GM19452 (cell line): ENCODE results near the gene SCYL2.
"Not testable (repeated sequence)": the region's sequence is repeated elsewhere in the genome, so short reads cannot be mapped to it uniquely, and the experiment has no call there.

Source experiments
- ATAC-seq: cut with Tn5 transposase; IDR thresholded peaks from one replicate; pipeline ENCODE4 v1.9.1; 2021; ENCODE audit not compliant: unreplicated experiment

Gene SCYL2

DNA sequence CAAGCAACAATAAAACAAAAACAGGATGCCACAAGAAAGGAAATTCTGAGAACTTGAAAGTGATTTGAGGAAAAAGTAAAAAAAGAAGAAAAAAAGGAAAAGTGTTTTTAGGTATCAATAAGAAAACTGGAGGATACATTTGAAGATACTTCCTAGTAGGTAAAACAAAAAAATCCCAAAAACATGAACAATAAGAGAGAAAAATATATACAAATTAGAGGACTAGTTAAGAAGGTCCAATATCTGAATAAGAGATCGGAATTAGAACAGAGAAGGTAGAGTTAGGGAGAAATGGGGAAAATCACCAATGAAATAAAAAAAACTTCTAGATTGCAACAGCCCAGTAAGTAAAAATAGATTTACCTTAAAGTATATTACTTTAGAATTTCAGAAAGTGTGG is 8.8 kb upstream of the SCYL2 start:
- no peak for ATAC-seq

DNA sequence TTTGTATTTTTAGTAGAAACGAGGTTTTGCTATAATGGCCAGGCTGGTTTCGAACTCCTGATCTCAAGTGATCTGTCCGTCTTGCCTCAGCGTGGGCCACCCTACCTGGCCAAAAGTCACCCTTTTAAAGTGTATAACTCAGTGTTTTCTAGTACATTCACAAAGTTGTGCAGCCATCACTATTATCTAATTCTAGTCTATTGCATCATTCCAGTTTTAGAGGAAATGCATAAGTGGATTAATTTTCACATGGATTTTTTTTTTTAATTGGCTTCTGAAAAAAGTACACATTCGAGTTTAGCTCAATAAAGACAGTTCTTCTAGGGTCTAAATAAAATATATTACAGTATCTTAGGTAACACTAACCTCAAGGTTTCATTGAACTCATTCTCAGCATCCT is 3.8 kb upstream of the SCYL2 start:
- no peak for ATAC-seq

DNA sequence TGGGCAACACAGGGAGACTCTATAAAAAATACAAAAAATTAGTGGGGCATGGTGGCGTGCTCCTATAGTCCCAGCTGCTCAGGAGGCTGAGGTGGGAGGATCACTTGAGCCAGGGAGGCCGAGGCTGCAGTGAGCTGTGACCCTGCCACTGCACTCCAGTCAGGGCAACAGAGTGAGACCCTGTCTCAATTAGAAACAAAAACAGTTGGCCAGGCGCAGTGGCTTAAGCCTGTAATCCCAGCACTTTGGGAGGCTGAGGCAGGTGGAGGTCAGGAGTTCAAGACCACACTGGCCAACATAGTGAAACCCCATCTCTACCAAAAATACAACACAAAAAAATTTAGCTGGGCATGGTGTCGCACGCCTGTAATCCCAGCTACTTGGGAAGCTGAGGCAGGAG is 1.9 kb upstream of the SCYL2 start:
- not testable (repeated sequence) for ATAC-seq

DNA sequence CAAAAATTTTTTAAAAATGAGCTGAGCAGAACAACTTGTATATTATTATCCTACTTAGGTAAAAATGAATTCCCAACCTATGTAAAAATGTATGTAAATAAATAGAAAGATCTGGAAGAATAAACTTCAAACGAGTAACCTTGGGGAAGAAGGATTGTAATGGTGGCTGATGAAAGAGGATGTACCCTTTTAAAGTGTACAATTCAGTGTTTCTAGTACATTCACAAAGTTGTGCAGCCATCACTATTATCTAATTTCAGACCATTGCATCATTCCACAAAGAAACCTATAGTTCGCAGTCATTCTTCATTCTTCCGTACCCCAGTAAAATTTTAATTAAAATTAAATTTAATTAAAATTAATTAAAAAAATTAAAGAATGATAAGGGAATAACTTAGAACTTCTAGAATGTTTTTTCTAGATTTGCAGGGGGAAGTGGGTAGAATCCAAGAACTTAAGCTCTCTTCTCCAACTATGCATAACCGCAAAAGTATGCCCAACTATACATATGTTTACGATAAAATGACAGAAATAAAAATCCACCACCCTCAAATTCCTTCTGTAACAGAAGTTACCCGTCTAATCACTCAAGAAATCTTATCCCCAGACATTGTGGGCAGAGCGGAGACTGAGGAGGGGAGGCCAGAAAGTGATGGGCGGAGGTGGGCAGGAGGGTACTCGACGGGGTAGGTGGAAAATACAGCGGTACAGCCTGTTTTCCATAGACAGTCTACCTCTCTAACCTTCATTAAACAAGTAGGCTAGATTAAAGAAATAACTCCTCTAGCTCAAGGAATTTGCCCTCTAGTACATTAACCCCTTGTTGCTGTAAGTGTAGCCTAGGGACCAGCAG is 1.0 kb upstream of the SCYL2 start:
- ATAC-seq = peak; percentile 13

DNA sequence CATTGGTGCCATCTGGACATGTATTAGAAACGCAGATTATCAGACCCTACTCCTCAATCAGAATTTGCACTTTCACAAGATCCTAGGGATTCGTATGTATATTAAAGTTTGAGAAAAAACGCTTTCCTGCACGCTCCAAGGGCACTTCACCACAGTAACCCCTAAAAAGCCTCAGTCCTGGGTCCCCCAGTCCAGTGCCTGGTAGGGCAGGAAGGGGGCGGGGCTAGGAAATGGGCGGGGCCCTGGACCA is 467 bp upstream of the SCYL2 start:
- ATAC-seq = peak; percentile 83

DNA sequence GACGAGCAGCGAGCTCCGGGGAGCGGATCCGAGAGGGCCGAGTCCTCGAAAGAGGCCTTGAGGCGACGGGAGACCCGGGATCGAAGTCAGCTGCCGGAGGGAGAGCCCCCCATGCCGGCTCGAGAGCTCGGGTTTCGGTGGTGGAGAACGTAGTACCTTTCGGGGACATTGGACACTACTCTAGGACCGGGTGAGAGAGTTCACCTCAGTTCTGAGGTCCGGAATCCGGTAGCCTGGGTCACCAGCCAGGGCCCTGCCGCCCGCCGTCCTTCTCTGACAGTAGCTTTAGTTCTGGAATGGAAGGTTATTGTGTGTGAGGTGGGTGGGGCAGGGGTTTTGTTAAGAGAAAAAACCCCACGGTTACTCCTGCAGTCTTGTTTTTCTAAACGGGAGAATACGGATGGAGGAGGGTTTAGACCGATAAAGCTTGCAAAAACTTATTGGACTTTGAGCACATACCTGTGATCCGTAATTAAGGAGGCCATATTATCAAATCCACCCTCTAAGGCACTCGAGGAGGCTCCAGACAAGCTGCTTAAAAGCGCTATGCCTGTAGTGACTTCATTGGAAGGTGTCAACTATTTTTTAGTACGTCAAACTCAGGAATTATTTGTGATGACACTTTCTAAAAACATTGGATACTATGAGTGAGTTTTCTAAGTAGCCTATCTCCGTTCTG is 765 bp downstream of the SCYL2 start:
- peak; percentile 13 for ATAC-seq

DNA sequence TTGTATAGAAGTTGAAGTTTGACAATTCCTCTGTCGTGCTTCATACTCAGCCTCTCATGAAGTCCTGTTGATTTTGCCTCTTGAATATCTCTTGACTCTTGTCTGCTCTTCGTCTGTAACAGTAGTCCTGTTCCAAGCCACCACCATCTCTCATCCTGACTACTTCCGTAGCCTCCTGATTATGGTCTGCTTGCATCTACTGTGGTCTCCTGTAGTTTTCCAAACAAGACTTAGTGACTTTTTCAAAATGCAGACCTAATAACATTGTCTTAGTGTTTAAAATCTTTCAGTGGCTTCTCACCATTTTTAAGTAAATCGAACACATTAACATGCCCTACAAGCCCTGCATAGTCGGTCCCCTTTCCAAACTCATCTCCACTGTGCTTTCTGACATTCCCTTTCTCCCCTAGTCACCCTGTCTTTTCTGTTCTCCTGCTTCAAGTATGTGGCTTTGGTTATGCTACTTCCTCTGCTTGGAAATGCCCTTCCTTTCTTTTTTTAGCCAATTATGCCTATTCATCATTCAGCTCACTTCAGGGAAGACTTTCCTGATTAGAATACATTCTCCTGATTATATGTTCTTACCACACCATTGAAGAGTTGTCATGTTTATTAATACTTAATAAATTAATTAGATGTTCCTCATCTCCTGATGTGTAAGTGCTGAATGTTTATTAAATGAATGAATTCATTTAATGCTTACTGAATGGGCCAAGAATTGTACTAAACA is 2.0 kb downstream of the SCYL2 start:
- ATAC-seq = no peak

DNA sequence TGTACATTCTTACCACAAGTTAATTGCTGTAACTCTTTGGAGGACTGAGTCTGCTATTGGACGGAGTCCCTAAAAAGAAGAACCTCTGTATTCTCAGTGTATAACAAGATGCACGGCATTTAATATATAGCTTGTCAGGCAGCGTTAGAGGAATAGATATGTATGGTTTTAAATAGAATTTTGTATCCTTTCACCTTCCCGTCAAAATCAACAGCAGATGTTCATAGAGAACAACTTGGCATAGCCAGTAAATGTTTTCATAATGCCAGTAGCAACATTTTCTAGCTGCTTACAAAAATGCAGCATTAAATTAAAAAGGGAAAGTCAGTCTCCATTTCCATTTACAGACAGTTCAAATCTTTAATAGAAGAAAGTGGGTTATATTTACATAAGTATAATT is 6.8 kb downstream of the SCYL2 start:
- no peak for ATAC-seq

DNA sequence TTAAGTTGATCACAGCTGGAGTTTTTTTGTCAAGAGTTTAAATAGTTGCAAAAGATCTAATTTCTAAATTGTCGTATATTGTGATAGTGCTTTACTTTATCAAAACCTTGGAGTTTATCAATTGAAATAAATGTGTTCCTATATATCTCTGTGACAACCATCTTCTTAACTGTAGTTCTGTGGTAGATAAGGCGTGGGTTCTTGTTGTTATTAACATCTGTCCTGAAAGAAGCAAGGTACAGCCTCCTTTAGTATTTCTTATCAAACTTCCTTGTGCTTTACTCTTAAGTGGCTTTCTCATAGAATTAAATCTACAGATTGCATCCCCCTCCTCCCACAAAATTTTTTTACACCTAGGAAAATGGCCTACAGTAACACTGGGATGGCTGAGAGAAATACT is 7.3 kb downstream of the SCYL2 start:
- no peak for ATAC-seq

DNA sequence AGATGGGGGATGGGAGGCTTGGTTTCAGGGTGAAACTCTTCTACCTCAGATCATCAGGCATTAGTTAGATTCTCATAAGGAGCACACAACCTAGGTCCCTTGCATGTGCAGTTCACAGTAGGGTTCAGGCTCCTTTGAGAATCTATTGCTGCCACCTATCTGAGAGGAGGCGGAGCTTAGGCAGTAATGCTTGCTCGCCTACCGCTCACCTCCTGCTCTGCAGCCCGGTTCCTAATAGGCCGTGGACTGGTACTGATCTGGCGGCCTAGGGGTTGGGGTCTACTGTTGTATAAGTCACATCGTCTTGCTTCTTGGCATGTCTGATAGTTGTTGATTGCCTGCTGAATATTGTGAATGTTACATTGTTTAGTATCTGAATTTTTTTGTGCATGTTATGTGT is 12.2 kb downstream of the SCYL2 start:
- no peak for ATAC-seq

DNA sequence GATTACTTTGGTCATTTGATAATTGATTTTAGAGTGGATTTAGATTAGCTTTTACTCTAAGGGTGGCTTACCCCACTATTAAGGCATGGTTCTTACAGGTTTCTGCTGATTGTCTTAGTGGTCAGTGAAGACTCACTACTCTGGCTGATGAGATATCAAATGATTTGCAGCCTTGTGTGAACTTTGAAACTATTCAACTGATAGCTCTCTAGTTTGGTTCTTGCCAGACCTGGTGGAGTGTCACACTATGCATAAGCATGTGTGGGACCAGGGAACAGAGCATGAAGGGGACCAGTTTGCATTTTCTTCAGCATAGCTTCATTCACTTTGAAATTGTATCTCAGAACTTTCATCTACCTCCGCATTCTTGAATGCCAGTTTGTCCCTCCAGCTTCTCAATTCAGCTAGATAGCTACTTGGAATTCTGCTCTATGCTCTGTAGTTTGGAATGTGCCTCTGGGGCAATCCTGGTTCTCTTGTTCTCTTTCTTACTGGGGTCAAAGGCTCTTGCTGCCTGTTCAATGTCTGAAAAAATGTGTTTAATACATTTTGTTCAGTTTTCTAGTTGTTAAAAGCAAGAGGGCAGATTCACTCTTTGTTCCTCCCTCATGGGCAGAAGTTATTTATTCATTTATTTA is 12.7 kb downstream of the SCYL2 start:
- ATAC-seq = no peak

DNA sequence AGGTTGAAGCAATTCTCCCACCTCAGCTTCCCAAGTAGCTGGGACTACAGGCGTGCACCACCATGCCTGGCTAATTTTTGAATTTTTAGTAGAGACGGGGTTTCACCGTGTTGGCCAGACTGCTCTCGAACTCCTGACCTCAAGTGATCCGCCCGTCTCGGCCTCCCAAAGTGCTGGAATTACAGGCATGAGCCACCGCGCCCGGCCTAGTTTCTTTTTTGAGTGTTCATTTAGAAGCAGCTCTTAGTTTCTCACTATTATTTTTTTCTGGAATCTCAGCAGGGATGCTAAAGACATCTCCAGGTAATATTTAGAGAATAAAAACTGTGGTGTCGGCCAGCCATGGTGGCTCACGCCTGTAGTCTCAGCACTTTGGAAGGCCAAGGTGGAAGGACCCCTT is 17.6 kb downstream of the SCYL2 start:
- not testable (repeated sequence) for ATAC-seq

DNA sequence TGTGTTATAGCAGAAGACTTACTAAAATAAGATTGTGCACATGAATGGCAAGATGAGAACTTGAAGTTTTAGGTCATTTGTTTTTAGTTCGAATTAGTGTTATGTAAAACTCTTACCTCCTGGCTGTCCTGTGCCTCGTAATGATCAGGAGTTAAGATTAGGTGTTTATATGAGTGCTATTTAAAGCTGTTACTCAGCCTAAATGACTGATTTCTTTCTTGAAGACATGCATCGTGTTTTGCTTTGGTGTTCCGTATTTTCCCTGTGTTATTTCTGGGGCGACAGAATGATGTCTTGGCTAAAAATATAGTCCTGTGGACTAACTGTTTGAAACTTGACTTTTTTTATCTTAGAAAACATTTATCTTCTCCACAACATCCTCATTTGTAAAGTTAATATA is 22.1 kb downstream of the SCYL2 start:
- no peak for ATAC-seq

DNA sequence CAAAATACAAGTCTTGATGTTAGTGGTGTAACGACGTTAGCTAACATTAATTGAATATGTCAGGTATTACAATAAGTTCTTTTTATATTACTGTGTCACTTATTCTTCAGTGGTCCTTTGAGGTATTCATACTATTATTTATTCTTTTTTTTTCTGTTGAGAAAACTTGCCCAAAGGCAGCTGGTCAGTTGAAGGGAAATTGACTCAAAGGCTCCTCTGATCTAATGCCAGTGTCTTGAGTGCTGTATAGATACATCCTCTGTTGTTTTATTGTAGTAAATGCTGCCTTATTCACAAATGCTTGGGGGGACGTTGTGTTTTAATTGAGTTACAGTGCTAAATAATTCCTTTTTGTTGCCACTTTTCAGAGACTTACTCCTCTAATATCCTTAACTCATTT is 23.0 kb downstream of the SCYL2 start:
- ATAC-seq = no peak

DNA sequence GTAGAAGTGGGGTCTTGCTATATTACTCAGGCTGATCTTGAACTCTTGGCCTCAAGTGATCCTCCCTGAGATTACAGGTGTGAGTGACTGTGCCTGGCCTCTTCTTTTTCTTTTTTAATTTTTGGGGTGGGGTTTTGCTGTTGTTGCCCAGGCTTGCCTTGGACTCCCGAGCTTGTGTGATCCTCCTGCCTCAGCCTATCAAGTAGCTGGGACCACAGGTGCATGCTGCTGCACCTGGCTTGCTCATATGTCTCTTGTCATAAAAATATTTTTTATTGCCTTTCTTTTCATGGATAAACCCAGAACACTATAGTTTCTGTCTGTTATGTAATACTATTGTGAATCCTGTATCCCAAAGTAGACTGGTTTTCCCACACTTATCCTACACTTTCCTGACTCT is 26.0 kb downstream of the SCYL2 start:
- ATAC-seq = no peak

DNA sequence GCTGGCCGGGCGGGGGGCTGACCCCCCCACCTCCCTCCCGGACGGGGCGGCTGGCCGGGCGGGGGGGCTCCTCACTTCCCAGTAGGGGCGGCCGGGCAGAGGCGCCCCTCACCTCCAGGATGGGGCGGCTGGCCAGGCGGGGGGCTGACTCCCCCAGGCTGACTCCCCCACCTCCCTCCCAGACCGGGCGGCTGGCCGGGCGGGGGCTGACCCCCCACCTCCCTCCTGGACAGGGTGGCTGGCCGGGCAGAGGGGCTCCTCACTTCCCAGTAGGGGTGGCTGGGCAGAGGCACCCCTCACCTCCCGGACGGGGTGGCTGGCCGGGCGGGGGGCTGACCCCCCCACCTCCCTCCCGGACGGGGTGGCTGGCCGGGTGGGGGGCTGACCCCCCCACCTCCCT is 27.4 kb downstream of the SCYL2 start:
- ATAC-seq = not testable (repeated sequence)

DNA sequence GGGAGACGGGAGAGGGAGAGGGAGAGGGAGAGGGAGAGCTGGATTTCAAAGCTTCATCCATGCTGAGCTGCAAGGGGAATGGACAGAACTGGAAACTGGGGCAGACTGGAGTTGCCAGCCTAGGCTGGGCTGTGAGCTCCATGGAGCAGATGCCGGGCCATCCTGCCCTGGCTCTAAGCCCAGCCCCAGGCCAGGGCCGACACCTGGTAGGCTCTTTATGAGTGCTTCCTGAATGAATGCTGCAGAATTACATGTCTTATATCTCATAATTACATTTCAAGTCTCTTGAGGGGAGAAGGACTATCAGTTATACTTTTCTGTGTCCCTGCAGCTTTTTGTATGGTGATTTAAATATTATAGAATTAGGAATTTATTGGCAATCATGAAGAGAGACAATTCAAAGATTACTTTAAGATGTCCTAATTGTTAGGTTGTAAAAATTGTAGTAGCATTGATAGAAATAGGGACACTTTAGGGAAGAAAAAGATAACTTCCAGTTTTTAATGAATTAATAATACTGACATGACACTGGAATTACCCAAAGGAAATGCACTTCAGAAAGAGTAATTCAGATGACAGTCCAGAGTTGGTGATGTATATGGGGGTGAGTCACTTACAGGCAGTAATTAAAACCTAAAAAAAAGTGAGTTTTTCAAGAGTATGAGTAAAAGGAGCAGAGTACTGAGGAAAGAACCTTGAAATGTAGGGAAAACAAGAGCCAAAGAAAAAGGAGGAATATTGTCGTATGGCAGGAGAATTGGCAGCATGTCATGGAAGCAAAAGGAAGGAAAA is 29.0 kb downstream of the SCYL2 start:
- ATAC-seq = no peak

DNA sequence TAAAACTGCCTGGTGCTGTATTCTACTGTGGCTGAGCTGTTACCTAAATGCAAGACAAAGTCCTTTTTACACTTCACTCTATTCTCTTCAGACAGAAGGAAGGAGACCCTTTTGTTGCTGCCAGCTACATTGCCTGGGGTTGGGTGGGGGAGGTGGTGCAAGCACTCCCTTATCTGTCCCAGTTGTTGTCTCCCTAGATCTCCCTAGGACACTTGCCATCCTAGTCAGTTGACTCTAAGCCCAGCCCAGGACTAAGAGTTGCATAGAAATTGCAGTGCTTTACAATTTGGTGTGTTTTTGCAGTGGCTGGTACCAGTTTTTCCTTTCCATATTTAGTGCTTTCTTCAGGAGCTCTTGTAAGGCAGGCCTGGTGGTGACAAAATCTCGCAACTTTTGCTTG is 35.1 kb downstream of the SCYL2 start:
- ATAC-seq = no peak

DNA sequence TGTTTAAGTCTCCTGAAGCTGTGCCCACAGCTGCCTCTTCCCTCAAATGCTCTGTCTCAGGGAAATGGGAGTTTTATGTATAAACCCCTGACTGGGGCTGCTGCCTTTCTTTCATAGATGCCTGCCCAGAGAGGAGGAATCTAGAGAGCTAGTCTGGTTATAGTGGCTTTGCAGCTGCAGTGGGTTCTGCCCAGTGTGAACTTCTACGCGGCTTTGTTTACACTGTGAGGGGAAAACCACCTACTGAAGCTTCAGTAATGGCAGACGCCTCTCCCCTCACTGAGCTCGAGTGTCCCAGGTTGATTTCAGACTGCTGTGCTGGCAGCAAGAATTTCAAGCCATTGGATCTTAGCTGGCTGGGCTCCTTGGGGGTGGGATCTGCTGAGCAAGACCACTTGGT is 36.9 kb downstream of the SCYL2 start:
- no peak for ATAC-seq

DNA sequence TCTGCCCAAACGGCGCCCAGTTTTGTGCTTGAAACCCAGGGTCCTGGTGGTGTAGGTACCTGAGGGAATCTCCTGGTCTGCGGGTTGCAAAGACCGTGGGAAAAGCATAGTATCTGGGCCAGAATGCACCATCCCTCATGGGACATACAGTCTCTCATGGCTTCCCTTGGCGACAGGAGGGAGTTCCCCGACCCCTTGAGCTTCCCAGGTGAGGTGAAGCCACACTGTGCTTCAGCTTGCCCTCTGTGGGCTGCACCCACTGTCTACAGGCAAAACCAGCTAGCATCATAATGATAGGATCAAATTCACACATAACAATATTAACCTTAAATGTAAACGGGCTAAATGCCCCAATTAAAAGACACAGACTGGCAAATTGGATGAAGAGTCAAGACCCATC is 37.4 kb downstream of the SCYL2 start:
- ATAC-seq = not testable (repeated sequence)

DNA sequence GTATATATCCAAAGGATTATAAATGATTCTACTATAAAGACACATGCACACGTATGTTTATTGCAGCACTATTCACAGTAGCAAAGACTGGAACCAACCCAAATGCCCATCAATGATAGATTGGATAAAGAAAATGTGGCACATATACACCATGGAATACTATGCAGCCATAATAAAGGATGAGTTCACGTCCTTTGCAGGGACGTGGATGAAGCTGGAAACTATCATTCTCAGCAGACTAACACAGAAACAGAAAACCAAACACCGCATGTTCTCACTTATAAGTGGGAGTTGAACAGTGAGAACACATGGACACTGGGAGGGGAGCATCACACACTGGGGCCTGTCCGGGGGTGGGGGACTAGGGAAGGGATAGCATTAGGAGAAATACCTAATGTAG is 41.2 kb downstream of the SCYL2 start:
- not testable (repeated sequence) for ATAC-seq
